Fibroblast of lung (primary cell): ENCODE measurements around the gene LPCAT3. TPM values are rescaled to one million over a fixed set of nuclear protein-coding genes. Genes with fewer than 3 reads are reported as not detected.

Experiments used
- DNase-seq, 2 donors: peaks; one replicate each; pipeline versions ENCODE4 v3.0.0 to v3.0.0-alpha.2; 2010; ENCODE audit warnings: low read depth in 2 of 2
- H2AFZ ChIP-seq: 2 replicates; pipeline ENCODE4 v1.5.1; 2012; ENCODE audit warnings: low read length, control low read depth, inconsistent platforms
- H3K27ac ChIP-seq: 2 replicates; pipeline ENCODE4 v1.5.1; 2011; ENCODE audit warnings: low read length, control low read depth; ENCODE audit not compliant: insufficient read depth
- H3K27me3 ChIP-seq: 2 replicates; pipeline ENCODE4 v1.5.1; 2011; ENCODE audit warnings: mild to moderate bottlenecking, low read length; ENCODE audit not compliant: control insufficient read depth, insufficient read depth
- H3K36me3 ChIP-seq: 2 replicates; pipeline ENCODE4 v1.5.1; 2011; ENCODE audit warnings: low read length; ENCODE audit not compliant: control insufficient read depth, insufficient read depth
- H3K4me1 ChIP-seq: 2 replicates; pipeline ENCODE4 v1.5.1; 2011; ENCODE audit warnings: low read length; ENCODE audit not compliant: control insufficient read depth, insufficient read depth; ENCODE audit errors: extremely low read depth
- H3K4me2 ChIP-seq: 2 replicates; pipeline ENCODE4 v1.5.1; 2011; ENCODE audit warnings: low read length, control low read depth; ENCODE audit not compliant: insufficient read depth; ENCODE audit errors: extremely low read depth
- H3K4me3 ChIP-seq, 4 experiments: fragments of 200-600 bp in 1 of 4; sonication (generic) in 1 of 4; replicated peaks in 1 of 4; 2 replicates each; pipeline ENCODE4 v1.5.1; 2011 to 2016; ENCODE audit warnings: low read length in 4 of 4, low read depth in 3 of 4, mild to moderate bottlenecking in 3 of 4, control low read depth in 2 of 4, inconsistent platforms in 1 of 4, mixed read lengths in 1 of 4; ENCODE audit not compliant: insufficient read depth in 1 of 4; ENCODE audit errors: control extremely low read depth in 1 of 4
- H3K79me2 ChIP-seq: 2 replicates; pipeline ENCODE4 v1.5.1; 2012; ENCODE audit warnings: mild to moderate bottlenecking, low read length, inconsistent platforms; ENCODE audit not compliant: control insufficient read depth, insufficient read depth
- H3K9ac ChIP-seq: 2 replicates; pipeline ENCODE4 v1.5.1; 2011; ENCODE audit warnings: mild to moderate bottlenecking, low read length, control low read depth; ENCODE audit not compliant: insufficient read depth
- H3K9me3 ChIP-seq: 2 replicates; pipeline ENCODE4 v1.5.1; 2012; ENCODE audit warnings: low read depth, low read length; ENCODE audit not compliant: control insufficient read depth, insufficient read depth
- H4K20me1 ChIP-seq: 2 replicates; pipeline ENCODE4 v1.5.1; 2011; ENCODE audit warnings: low read length; ENCODE audit not compliant: control insufficient read depth, insufficient read depth; ENCODE audit errors: extremely low read depth
- CTCF ChIP-seq, 2 donors: IDR thresholded peaks in 1 of 2; conservative IDR thresholded peaks in 1 of 2; 1 replicate in 1 of 2; 2 replicates in 1 of 2; pipeline ENCODE4 v1.5.1; 2011 to 2012; ENCODE audit warnings: low read length in 2 of 2, control low read depth in 1 of 2, inconsistent platforms in 1 of 2, low read depth in 1 of 2, mild to moderate bottlenecking in 1 of 2
- EZH2 ChIP-seq: IDR thresholded peaks from 2 replicates; pipeline ENCODE4 v1.5.1; 2012; ENCODE audit warnings: low read length, control low read depth, mild to moderate bottlenecking; ENCODE audit errors: missing control alignments
- polyA minus RNA-seq: library from RNA; depleted of rRNA, polyadenylated mRNA; stranded (reverse); fragments of >200 nt; gene quantifications from 2 replicates; pipeline ENCODE4 v1.2.3, GENCODE V29; 2011; ENCODE audit warnings: low replicate concordance
- polyA plus RNA-seq, 2 donors: library from polyadenylated mRNA; depleted of rRNA in 1 of 2; stranded (reverse) in 1 of 2; unstranded in 1 of 2; fragments of >200 nt; gene quantifications; 2 replicates each; pipeline ENCODE4 v1.2.1, GENCODE V29; 2011 to 2012; ENCODE audit warnings: missing spikeins in 1 of 2
- total RNA-seq: library from RNA; depleted of rRNA; stranded (reverse); fragments of >200 nt; gene quantifications from 2 replicates; pipeline ENCODE4 v1.2.1, GENCODE V29; 2014

LPCAT3 gene
- total RNA-seq (10.0 and 11.4 TPM in 2 replicates), polyA plus RNA-seq (48.5 and 54.0 TPM in 2 replicates), polyA minus RNA-seq (34.4 and 41.0 TPM in 2 replicates)
- 31.0 and 35.4 TPM in 2 replicates for polyA plus RNA-seq (2012)

GRCh38 chr12:7018350-7019042, at the start of gene LPCAT3:
Gene LPCAT3 (minus strand): TSS chr12:7018476. CDS start chr12:7018424, 52 bp downstream.
- H3K9me3 ChIP-seq = no peaks in the 10 kb centered on the region
- H3K4me3 ChIP-seq = peak within 1 kb of the TSS; percentile 55 to 90 (median 74)
- H3K4me2 ChIP-seq = peak within 1 kb of the TSS; percentile 84
- DNase-seq = peak; percentile 91 to 92
- peak within 1 kb of the TSS; percentile 48 for H3K9ac ChIP-seq
- H3K27ac ChIP-seq = peak within 1 kb of the TSS; percentile 57
- peak within 1 kb of the TSS; percentile 79 for H2AFZ ChIP-seq
- no peaks in the 10 kb centered on the region for H3K36me3 ChIP-seq
- no peaks in the 10 kb centered on the region for H4K20me1 ChIP-seq
- no peak for TF ChIP-seq EZH2
- peak; percentile 71 for TF ChIP-seq CTCF (conservative IDR thresholded peaks at IDR 0.05 in 1 of 2, IDR thresholded peaks at IDR 0.05 in 1 of 2; ENCODE audit: low read depth in 1 of 2, low read length in 2 of 2)
- H3K27me3 ChIP-seq = no peaks in the 10 kb centered on the region
- H3K79me2 ChIP-seq = no peaks in the 10 kb centered on the region
- H3K4me1 ChIP-seq = peaks cover 3% of the 10 kb centered on the region

GRCh38 chr12:7067096-7067495, 48.8 kb upstream of the LPCAT3 start:
- Histone ChIP-seq H3K27ac (no peak overlapping the region), H4K20me1 (no peaks in the 10 kb centered on the region), H3K4me1 (no peaks in the 10 kb centered on the region), H3K9me3 (no peaks in the 10 kb centered on the region), H2AFZ (no peak overlapping the region), H3K4me2 (no peak overlapping the region), H3K9ac (no peak overlapping the region), H3K79me2 (no peaks in the 10 kb centered on the region), H3K27me3 (no peaks in the 10 kb centered on the region), H3K36me3 (peaks cover 22% of the 10 kb centered on the region), H3K4me3 (no peak overlapping the region)
- DNase-seq = no peak
- TF ChIP-seq EZH2 (no peak), CTCF (conservative IDR thresholded peaks at IDR 0.05 in 1 of 2, IDR thresholded peaks at IDR 0.05 in 1 of 2; ENCODE audit: low read depth in 1 of 2, low read length in 2 of 2) (no peak)

GRCh38 chr12:7066596-7066995, 48.3 kb upstream of the LPCAT3 start:
- Histone ChIP-seq H3K27me3 (no peaks in the 10 kb centered on the region), H3K4me2 (no peak overlapping the region), H3K79me2 (no peaks in the 10 kb centered on the region), H4K20me1 (no peaks in the 10 kb centered on the region), H3K9me3 (no peaks in the 10 kb centered on the region), H3K36me3 (peaks cover 22% of the 10 kb centered on the region), H2AFZ (no peak overlapping the region), H3K4me1 (peaks cover 2% of the 10 kb centered on the region), H3K4me3 (no peak overlapping the region), H3K27ac (no peak overlapping the region), H3K9ac (no peak overlapping the region)
- no peak for DNase-seq
- TF ChIP-seq CTCF (conservative IDR thresholded peaks at IDR 0.05 in 1 of 2, IDR thresholded peaks at IDR 0.05 in 1 of 2; ENCODE audit: low read depth in 1 of 2, low read length in 2 of 2) = no peak
- TF ChIP-seq EZH2 = no peak
